GM19328 (cell line): Measurements from ENCODE around the gene RNF157.
"Not testable (repeated sequence)": the region's sequence is repeated elsewhere in the genome, so short reads cannot be mapped to it uniquely, and the experiment has no call there.

Source experiments
- ATAC-seq: cut with Tn5 transposase; IDR thresholded peaks from one replicate; pipeline ENCODE4 v1.9.1; 2021; ENCODE audit warnings: mild to moderate bottlenecking, moderate library complexity; ENCODE audit not compliant: unreplicated experiment

The RNF157 gene

GRCh38 chr17:76270770-76271668 is 30.7 kb upstream of the RNF157 start:
- ATAC-seq = no peak

GRCh38 chr17:76270127-76270592 is 29.9 kb upstream of the RNF157 start:
- no peak for ATAC-seq

DNA sequence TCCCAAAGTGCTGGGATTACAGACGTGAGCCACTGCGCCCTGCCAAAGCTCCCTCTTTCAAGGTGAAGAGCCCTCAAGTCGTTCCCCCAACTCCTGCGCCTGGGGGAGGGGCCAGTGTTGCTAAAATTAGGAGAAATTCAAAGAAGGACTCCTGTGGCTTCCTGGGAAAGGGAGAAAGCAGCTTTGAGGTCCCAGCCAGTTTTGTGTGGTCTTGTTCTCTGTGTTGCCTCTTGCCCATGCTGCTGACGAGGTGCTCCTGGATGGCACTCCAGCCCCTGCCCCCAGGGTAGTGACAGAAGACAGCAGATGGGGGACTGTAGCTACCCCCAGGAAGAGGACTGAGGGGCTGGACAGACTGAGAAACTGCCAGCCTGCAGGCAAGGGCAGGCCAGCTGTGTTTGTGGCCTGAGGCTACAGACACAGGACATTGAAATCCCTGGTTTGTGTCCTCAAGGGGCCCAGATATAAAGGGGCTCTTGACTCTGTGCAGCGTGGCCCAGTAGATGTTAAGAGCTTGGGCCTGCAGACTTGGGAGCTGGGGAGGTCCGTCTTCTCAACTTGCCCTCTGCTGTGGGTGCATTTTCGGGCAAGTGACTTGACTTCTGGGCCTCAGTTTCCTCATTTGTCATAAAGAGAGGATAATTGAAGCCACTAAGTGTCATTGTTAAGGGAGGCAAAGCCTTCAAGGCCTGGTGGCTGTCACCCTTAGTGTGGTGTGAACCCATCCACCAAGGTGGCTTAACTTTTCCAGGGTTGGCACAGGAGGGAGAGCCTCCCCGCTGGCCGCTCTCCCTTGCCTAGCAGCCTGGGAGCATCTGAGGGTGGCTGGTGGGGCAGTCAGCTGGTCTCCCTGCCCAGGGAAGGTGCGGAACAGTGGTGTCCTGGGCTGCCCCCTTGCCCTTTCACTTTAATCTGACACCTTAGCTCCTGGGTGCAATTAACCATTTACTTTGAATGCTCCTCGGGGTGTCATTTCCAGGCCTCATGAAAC is 29.0 kb upstream of the RNF157 start:
- no peak for ATAC-seq

DNA sequence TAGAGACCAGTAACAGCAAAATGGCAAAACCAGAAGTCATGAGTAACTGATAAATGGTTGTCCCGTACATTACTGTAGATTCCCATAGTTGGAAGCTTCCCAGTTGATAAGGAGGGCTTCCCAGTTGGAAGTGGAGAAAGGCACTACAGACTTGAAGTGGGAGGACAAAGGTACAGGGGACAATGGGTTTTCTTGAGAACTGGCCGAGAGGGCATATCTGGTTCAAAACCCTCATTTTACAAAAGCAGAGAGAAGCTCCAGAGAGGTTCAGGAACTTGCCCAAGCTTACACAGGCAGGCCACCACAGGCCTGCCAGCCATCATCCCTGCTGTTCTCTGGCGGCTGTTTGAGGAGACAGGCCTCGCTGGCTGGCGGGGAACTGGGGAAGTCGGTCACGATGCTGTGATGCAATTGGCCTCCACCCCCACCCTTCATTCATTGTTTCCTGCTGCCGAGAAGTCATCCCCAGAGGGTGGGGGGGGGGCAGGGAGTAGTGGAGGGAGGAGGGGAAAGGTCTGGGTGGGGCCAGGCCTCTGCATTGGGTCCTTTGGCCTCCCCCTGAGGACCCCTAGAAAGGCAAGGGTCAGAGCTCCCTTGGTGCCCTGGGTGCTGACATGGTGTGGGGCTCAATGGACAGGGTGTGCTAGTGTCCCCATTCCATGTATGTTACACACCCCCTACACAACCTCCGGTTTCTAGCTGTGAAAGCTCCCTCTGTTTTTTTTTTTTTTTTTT is 27.9 kb upstream of the RNF157 start:
- ATAC-seq = no peak

DNA sequence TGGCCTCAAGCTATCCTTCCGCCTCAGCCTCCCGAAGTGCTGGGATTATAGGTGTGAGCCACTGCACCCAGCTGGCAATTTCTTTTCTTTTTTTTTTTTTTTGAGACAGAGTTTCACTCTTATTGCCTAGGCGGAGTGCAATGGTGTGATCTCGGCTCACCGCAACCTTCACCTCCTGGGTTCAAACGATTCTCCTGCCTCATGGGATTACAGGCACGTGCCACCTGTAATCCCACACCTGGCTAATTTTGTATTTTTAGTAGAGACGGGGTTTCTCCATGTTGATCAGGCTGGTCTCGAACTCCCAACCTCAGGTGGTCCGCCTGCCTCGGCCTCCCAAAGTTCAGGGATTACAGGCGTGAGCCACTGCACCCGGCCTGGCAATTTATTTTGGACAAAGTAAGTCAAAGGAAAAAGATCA is 27.3 kb upstream of the RNF157 start:
- ATAC-seq = not testable (repeated sequence)

GRCh38 chr17:76267051-76267576 is 26.8 kb upstream of the RNF157 start:
- no peak for ATAC-seq

DNA sequence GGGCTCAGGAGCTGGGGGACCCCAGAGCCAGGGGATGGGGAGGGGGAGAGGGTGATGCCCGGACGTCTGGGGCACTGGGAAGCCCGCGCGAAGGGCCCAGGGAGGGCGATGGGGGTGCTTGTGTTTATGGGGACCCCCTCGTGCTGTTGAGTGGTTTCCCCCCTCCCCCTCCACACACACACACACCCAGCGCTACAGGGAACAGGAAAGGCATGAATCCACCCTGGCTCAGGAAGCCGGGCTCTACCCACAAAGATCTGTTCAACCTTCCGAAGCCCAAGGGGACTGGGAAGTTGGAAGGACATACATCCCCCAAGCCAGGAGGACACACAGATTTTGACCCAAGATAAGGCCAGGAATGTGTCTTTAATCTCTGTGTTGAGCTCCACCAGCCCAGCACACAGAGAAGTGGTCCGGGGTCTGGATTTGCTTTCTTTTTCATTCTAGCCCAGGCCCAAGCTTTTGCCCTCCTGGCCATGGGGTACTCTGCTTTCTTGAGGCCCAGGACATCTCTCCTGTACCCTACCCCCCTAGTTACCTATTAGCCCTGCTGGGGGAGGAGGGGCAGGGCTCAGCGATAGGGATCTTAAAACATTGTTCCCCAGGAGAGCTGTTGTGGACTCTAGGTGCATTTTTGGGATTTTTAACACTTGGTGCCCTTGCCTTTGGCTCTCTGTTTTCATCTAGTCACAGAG is 26.1 kb upstream of the RNF157 start:
- ATAC-seq = no peak

GRCh38 chr17:76265624-76266243 is 25.4 kb upstream of the RNF157 start:
- ATAC-seq = no peak

GRCh38 chr17:76264755-76265623 is 24.7 kb upstream of the RNF157 start, which contains the start of gene UBALD2:
Gene UBALD2 (plus strand): TSS chr17:76265348. CDS start chr17:76265506, 158 bp downstream.
- peak; percentile 76 for ATAC-seq

- ATAC-seq = no peak
These were observed 24.1 kb upstream of the RNF157 start for GRCh38 chr17:76264425-76264754.

GRCh38 chr17:76263896-76264295 is 23.6 kb upstream of the RNF157 start:
- ATAC-seq = no peak

GRCh38 chr17:76262732-76263344 is 22.5 kb upstream of the RNF157 start:
- no peak for ATAC-seq

GRCh38 chr17:76261421-76262215 is 21.3 kb upstream of the RNF157 start:
- ATAC-seq = no peak

GRCh38 chr17:76260669-76261068 is 20.4 kb upstream of the RNF157 start:
- ATAC-seq = no peak

DNA sequence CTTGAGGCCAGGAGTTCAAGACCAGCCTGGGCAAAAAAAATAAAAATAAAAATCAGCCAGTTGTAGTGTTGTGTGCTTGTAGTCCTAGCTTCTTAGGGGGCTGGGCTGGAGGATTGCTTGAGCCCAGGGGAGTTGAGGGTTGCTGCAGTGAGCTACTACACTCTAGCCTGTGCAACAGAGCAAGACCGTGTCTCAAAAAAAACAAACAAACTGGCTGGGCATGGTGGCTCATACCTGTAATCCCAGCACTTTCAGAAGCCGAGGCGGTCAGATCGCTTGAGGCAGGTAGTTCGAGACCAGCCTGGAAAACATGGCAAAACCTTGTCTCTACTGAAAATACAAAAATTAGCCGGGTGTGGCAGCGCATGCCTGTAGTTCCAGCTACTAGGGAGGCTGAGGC is 19.9 kb upstream of the RNF157 start:
- ATAC-seq = no peak

- not testable (repeated sequence) for ATAC-seq
These were observed 16.2 kb upstream of the RNF157 start for GRCh38 chr17:76256430-76257050.
